Measurements from ENCODE around the gene DAPK2.

DNA sequence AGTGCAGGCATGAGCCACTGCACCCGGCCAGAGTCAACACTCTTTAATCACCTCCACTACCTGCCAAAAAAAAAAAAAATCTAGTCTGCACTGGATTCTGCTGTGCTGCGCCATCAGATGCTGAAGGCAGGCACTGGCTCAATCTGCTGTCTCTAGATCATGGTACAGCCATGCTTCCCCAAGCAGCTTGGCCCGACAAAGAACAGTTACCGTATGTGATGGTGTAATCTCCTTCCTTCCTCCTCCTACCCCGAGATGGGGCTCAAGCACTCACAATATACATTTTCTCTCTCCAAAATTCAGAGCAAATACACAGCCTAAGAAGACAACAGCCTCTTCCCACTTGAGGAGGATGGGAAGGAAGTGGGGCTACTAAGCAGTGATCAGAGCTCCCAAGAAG lies 45.1 kb downstream of the DAPK2 start:
- no peak for TF ChIP-seq FOXM1 (IDR thresholded peaks at IDR 0.05; ENCODE audit: borderline replicate concordance, low read depth)
- TF ChIP-seq, protein P1, sequence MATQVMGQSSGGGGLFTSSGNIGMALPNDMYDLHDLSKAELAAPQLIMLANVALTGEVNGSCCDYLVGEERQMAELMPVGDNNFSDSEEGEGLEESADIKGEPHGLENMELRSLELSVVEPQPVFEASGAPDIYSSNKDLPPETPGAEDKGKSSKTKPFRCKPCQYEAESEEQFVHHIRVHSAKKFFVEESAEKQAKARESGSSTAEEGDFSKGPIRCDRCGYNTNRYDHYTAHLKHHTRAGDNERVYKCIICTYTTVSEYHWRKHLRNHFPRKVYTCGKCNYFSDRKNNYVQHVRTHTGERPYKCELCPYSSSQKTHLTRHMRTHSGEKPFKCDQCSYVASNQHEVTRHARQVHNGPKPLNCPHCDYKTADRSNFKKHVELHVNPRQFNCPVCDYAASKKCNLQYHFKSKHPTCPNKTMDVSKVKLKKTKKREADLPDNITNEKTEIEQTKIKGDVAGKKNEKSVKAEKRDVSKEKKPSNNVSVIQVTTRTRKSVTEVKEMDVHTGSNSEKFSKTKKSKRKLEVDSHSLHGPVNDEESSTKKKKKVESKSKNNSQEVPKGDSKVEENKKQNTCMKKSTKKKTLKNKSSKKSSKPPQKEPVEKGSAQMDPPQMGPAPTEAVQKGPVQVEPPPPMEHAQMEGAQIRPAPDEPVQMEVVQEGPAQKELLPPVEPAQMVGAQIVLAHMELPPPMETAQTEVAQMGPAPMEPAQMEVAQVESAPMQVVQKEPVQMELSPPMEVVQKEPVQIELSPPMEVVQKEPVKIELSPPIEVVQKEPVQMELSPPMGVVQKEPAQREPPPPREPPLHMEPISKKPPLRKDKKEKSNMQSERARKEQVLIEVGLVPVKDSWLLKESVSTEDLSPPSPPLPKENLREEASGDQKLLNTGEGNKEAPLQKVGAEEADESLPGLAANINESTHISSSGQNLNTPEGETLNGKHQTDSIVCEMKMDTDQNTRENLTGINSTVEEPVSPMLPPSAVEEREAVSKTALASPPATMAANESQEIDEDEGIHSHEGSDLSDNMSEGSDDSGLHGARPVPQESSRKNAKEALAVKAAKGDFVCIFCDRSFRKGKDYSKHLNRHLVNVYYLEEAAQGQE (IDR thresholded peaks at IDR 0.05; ENCODE audit: low read depth), result no peak
- no peak for TF ChIP-seq EP300 (IDR thresholded peaks at IDR 0.05; ENCODE audit: borderline replicate concordance)
- no peak for TF ChIP-seq TCF12 (IDR thresholded peaks at IDR 0.05; ENCODE audit: low read depth)
- TF ChIP-seq, protein P2, sequence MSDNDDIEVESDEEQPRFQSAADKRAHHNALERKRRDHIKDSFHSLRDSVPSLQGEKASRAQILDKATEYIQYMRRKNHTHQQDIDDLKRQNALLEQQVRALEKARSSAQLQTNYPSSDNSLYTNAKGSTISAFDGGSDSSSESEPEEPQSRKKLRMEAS (IDR thresholded peaks at IDR 0.05), result no peak
- TF ChIP-seq, protein P3, sequence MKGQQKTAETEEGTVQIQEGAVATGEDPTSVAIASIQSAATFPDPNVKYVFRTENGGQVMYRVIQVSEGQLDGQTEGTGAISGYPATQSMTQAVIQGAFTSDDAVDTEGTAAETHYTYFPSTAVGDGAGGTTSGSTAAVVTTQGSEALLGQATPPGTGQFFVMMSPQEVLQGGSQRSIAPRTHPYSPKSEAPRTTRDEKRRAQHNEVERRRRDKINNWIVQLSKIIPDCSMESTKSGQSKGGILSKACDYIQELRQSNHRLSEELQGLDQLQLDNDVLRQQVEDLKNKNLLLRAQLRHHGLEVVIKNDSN (IDR thresholded peaks at IDR 0.05), result no peak
- TF ChIP-seq NFIC (IDR thresholded peaks at IDR 0.05), result no peak
- TF ChIP-seq TAF1 (IDR thresholded peaks at IDR 0.05; ENCODE audit: low read depth), result no peak
- TF ChIP-seq YY1 (IDR thresholded peaks at IDR 0.05; ENCODE audit: low read depth), result no peak
- TF ChIP-seq CEBPB (IDR thresholded peaks at IDR 0.05), result no peak

All from Ishikawa (cell line).